NCI-H774 (cell line): ENCODE results near the gene APOBEC3G.

ENCODE experiments used
- DNase-seq: peaks from one replicate; lab custom pipeline; 2025; lab: John Stamatoyannopoulos, UW

APOBEC3G gene

DNA sequence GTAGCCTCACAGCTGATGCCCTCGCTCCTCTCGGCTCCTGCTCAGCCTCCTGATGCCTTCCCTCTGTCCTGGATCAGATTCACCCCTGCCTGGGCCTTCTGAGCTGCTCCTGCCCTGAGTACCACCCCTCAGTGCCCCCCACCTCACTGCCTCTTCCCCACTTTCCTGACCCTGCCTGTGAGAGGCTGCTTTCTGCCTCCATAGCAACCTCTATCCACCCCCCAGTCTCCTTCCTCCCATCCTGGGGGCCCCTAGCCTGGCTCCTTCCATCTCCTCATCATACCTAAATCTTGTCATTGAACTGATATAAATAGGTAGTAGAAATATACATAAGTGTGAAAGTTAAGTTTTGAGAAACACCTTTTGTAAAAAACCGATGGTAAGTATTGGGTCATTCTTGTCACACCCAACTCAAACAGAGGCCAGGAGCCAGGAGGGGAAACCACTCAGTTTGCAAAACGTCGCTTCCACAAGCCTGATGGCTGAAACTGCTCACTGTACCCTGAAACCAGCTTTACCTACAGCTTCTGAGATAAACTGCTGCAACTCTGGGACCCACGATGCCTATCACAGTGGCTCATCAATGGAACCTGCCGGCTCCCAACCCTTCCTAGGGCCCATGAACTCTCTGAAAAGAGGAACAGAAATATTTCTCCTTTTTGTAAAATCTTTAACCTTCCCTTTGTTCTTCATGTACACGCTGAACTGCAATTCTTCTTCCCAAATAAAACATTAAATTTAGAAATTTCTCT, 15.2 kb downstream of the APOBEC3G start:
- no peak for DNase-seq

- DNase-seq = no peak
Observed at GRCh38 chr22:39094717-39095389, 17.8 kb downstream of the APOBEC3G start.

DNA sequence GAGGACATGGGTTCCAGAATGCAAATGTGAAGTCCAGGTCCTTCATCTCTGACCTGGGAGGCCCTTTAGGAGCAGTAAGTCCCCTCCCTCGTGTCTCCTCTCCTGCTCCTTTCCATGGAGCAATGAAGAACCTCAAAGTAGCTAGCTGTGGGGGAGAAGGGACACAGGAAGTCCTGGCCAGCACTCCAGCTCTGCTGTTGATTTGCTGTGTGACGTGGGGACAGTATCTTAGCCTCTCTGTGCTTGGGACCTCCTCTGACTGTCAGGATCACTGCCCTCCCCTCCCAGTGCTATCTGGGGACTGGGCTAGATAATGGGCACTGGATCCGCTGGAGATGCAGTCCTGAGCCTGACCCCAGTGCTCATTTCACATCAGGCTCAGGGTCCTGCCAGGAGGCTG, 18.9 kb downstream of the APOBEC3G start:
- no peak for DNase-seq

DNA sequence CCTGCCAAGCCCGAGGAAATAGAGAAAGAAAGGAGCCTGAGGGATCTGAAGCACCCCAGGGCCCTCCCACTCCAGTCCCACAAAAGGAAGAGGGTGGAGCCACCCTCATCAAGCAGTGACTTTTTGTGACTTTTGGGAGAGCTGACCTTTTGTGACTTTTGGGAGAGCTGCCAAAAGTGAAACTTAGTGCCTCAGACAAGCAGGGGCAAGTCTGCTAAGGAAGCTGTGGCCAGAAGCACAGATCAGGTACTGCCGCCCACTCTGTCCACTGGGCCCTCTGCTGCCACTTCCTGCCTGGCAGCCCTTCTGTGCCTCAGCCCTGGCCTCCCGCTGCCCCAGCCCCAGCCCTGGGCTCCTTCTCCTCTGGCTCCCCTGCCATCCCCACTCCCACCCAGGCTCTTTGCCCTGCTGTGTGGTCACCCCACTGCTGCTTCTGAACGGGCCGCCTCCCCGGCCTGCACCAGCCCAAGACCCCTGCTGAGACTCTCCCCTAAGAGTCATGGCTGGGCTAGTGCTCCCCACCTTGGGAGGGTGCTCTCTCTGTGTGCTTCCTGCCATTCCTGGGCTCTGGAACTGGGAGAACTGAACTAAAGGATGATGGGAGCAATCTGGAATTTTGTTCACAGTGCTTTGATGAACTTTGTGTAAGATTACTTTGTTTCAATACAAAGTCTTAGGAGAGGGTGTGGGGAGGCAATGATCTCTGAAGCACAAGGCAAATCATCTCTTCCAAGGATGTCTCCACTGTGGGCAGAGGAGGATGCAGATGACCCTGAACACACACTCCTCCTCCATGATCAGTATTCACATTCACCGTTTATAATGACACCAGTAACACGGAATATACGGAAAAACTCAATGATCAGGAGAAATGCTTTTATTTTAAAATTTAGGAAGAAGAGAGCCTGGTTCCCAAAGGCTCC, 20.3 kb downstream of the APOBEC3G start, which contains the start of gene APOBEC3H:
TSS of gene APOBEC3H (plus strand) at position 147 of the 923 bp plus-strand sequence. CDS start 3,035 bp downstream, outside the sequence.
- no peak for DNase-seq

GRCh38 chr22:39098026-39098425, 21.0 kb downstream of the APOBEC3G start:
- no peak for DNase-seq

DNA sequence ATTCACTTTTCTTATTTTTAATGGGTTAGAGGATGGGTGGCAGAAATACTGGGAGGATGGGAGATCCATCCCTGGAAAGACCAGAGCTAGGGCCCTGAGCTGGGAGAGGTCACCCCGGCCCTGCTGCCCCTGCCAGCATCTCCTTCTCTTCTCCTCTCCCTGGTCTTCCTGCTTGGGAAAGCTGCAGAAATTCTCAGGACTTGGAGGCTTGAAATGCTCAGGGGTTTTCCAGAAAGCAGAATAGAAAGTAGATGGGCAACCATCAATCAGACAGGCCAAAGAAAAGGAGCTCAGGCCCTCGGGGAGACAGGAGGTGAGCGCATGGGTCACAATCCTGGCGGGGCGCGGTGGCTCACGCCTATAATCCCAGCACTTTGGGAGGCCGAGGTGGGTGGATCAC, 21.5 kb downstream of the APOBEC3G start:
- no peak for DNase-seq

DNA sequence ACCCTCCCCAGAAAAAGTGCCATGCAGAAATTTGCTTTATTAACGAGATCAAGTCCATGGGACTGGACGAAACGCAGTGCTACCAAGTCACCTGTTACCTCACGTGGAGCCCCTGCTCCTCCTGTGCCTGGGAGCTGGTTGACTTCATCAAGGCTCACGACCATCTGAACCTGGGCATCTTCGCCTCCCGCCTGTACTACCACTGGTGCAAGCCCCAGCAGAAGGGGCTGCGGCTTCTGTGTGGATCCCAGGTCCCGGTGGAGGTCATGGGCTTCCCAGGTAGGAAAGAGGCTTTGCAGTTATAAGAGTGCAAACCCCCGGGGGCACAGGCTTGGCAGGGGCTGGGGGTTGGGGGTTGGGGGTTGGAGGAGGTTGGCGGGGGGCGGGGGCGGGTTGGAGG, 24.2 kb downstream of the APOBEC3G start:
- DNase-seq = no peak

DNA sequence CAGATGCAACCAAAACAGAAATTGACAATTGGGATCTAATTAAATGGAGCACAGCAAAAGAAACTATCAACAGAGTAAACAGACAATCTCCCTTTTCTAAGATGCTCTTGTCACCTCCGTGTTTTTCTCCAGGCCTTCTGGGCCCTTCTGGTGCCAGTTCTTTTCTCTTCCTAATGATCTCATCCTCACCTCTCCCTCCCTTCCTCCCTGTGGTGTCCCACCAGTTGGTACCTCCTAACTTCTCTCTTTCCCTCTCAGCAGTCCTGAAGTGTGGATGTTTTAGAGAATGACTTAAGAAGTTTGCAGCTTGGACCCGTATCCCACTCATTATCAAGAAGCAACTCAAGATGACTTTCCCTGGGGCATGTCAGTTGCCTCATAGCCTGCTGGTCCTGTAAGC, 26.4 kb downstream of the APOBEC3G start:
- no peak for DNase-seq

DNA sequence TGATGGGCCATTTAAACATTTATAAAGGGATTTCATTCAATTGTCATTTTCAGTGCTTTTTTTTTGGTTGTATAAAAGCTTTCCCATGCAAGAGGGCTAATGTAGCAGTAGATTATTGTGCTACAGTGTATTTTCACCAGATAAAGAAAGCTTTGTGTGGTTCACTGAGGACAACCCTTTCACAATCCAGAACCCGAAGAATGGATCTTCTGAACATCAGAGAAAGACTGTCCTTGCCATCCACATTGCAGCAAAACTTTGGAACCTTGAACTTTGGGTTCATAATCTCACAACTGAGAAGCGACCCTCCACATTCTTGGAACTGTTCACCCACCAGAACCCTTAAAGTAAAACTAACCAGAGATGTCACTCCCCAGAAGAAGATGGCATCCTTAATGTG, 29.3 kb downstream of the APOBEC3G start:
- no peak for DNase-seq

GRCh38 chr22:39108487-39108886, 31.4 kb downstream of the APOBEC3G start:
- no peak for DNase-seq

DNA sequence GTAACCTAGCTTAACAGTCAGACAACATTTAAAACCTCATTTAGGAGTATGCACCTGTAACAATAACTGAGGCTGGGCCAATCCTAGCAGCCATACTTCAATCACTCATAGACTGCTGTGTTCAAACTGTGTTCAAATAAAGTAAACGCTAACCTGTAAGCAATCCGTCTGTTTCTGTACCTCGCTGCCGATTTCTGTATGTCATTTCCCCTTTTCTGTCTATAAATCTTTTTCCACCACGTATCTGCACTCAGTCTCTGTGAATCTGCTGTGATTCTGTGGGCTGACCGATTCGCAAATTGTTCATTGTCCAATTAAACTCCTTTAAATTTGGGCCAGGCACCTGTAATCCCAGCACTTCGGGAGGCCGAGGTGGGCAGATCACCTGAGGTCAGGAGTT, 32.3 kb downstream of the APOBEC3G start:
- no peak for DNase-seq

GRCh38 chr22:39110631-39111561, 33.8 kb downstream of the APOBEC3G start:
- DNase-seq = no peak

GRCh38 chr22:39114112-39114511, 37.0 kb downstream of the APOBEC3G start:
- DNase-seq = no peak

DNA sequence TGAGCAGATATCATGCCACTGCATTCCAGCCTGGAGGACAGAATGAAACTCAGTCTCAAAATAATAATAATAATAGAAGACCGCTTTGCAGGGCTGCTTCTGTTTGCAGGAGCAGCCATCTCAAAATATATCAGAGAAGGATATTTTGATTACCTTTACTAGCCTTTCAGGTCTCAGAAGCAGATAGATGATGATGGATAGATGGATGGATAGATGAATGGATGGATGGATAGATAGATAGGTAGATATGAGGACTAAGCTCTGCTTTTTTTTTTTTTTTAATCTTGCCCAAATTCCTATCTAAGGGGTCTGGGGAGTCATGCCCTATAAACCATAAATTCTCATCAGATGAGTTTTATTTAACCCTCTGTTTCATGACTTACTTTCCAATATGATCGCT, 38.5 kb downstream of the APOBEC3G start:
- DNase-seq = no peak

DNA sequence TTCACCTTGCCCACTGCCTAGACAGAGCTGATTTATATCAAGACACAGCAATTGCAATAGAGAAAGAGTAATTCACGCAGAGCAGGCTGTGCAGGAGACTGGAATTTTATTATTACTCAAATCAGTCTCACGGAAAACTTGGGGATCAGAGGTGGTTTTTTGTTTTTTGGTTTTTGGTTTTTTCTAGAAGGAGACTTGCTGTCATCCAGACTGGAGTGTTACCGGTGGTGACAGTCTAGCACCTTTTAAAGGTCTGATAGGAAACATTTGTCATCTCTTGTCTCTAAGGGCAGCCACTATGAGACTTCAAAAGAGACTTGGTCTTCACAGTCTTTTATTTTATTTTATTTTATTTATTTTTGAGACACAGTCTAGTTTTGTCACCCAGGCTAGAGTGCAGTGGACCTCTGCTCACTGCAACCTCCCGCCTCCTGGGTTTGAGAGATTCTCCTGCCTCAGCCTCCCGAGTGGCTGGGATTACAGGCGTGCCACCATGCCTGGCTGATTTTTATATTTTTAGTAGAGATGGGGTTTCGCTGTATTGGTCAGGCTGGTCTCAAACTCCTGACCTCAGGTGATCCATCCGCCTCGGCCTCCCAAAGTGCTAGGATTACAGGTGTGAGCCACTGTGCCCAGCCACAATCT, 39.0 kb downstream of the APOBEC3G start:
- no peak for DNase-seq

DNA sequence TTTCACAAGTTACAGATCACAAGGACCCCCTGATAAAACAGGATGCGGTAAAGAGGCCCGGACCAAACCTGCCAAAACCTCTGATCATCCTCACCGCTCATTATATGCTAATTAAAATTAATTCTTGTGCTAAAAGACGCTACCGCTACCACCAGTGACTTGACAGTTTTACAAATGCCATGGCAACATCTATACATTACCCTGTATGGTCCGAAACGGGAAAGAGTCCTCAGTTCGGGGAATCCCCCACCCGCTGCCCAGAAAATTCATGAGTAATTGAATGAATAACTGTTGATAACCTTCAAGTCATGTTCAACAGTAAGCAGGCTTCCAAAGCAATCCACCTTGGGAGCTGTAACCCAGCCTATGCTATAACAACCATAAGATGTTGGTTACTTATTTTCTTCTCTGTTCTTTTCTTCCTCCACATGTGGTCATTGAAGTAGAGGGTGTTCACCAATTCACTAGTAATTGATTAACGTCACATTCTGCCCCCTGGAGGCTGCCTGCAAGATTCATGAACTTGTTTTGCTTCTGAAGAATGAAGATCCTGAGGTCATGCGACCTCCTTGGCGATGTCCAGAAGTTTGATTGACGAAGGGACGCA, 40.6 kb downstream of the APOBEC3G start:
- DNase-seq = no peak

GRCh38 chr22:39120983-39121382, 43.9 kb downstream of the APOBEC3G start:
- DNase-seq = no peak

DNA sequence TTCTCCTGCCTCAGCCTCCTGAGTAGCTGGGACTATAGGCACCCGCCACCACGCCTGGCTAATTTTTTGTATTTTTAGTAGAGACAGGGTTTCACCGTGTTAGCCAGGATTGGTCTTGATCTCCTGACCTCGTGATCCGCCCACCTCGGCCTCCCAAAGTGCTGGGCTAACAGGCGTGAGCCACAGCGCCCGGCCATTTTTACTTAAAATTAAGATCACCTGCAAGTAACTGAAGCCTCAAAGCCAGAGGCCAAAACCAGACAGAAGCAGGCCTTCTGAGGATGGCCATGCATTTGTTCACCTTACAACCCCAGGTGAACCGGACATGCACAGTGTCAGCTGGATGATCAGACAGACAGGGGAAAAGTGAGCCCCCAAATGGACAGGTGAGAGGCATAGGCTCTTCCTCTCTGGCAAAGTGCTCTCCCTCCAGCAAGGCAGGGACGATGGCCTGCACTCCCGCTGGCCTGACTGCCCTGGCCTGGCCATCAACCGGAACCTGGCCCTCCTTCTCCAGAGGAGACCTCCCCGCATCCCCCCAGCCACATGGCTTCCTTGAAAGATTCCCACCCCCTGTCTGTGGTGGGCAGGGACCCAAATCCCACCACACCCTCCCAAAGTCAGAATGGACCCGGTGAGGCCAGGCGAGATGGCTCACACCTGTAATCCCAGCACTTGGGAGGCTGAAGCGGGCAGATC, 45.8 kb downstream of the APOBEC3G start:
- no peak for DNase-seq

- DNase-seq = no peak
Observed at GRCh38 chr22:39123751-39124581, 46.9 kb downstream of the APOBEC3G start.
